ENCODE results near the gene REXO1.

- TF ChIP-seq CTCF (IDR thresholded peaks at IDR 0.05; ENCODE audit: low read length) (no peak), EZH2 (optimal IDR thresholded peaks at IDR 0.05; ENCODE audit: low read depth, low read length) (no peak), EZH2phosphoT487 (IDR thresholded peaks at IDR 0.05; ENCODE audit: low read length) (no peak)
These were observed 31.6 kb downstream of the REXO1 start for GRCh38 chr19:1816530-1817298.

Data from MM.1S (cell line).